H1 (cell line): ENCODE measurements around the gene MAP7D1. TPM values are rescaled to one million over a fixed set of nuclear protein-coding genes. Genes with fewer than 3 reads are reported as not detected.

Source experiments
- ATF3 ChIP-seq: IDR thresholded peaks from 2 replicates; pipeline ENCODE4 v1.6.1; 2011; ENCODE audit warnings: low read depth, mild to moderate bottlenecking, low read length; ENCODE audit not compliant: insufficient read depth
- CHD2 ChIP-seq: IDR thresholded peaks from 2 replicates; pipeline ENCODE4 v1.6.1; 2012; ENCODE audit warnings: low read length, improper control_type of control experiment
- CREB1 ChIP-seq: IDR thresholded peaks from 2 replicates; pipeline ENCODE4 v1.6.1; 2012; ENCODE audit warnings: inconsistent platforms
- GABPA ChIP-seq: IDR thresholded peaks from 2 replicates; pipeline ENCODE4 v1.6.1; 2011; ENCODE audit warnings: mild to moderate bottlenecking, low read length, moderate library complexity, borderline replicate concordance; ENCODE audit not compliant: insufficient read depth
- MAFK ChIP-seq: IDR thresholded peaks from 2 replicates; pipeline ENCODE4 v1.6.1; 2012; ENCODE audit warnings: low read depth, mild to moderate bottlenecking, improper control_type of control experiment, low read length
- NANOG ChIP-seq: IDR thresholded peaks from 2 replicates; pipeline ENCODE4 v1.6.1; 2011; ENCODE audit warnings: low read length, low read depth, mild to moderate bottlenecking, inconsistent platforms; ENCODE audit not compliant: insufficient read depth, poor library complexity, severe bottlenecking
- NRF1 ChIP-seq: IDR thresholded peaks from 2 replicates; pipeline ENCODE4 v1.6.1; 2011; ENCODE audit warnings: mild to moderate bottlenecking, low read depth, low read length, improper control_type of control experiment
- POLR2A ChIP-seq, 2 experiments: IDR thresholded peaks; 1 replicate in 1 of 2; 2 replicates in 1 of 2; pipeline ENCODE4 v1.6.1; 2011; ENCODE audit warnings: low read depth in 2 of 2, low read length in 2 of 2, mild to moderate bottlenecking in 2 of 2; ENCODE audit errors: control extremely low read depth in 1 of 2
- RBBP5 ChIP-seq: IDR thresholded peaks from 2 replicates; pipeline ENCODE4 v1.7.1; 2012; ENCODE audit warnings: low read depth, mild to moderate bottlenecking, inconsistent platforms, low read length, moderate library complexity, borderline replicate concordance
- polyA plus RNA-seq, 7 experiments: library from polyadenylated mRNA; depleted of rRNA in 3 of 7; stranded (reverse) in 5 of 7; unstranded in 2 of 7; fragments of >200 nt in 5 of 7; fragments of 200-250 nt in 2 of 7; gene quantifications; 1 replicate in 5 of 7; 2 replicates in 1 of 7; 4 replicates in 1 of 7; pipeline versions ENCODE4 v1.2.1 to v1.2.3, GENCODE V29; 2011 to 2013; ENCODE audit warnings: missing spikeins in 2 of 7, mixed read lengths in 2 of 7
- total RNA-seq: library from RNA; stranded (reverse); fragmentation: NEBNext Ultra II Directional; extraction: Animal tissue kit (Norgen Biotek cat#: 25700); gene quantifications from 2 replicates; pipeline ENCODE4 v1.2.1, GENCODE V29; 2021

Gene MAP7D1
- total and polyA plus RNA-seq, 2 of the 8 experiments (the other 6 are each of a cell fraction or from before 2014, with no cell fraction given) = 18.2 to 52.4 TPM

GRCh38 chr1:36170643-36171412 is 14.9 kb downstream of the MAP7D1 start (continued):
- TF ChIP-seq ATF3 = no peak
- TF ChIP-seq GABPA = no peak
- no peak for TF ChIP-seq RBBP5
- no peak for TF ChIP-seq NRF1
- TF ChIP-seq CREB1 = no peak
- no peak for TF ChIP-seq NANOG
- TF ChIP-seq POLR2A (IDR thresholded peaks at IDR 0.05; ENCODE audit: control extremely low read depth in 1 of 2, low read depth in 2 of 2, low read length in 2 of 2) = no peak
- no peak for TF ChIP-seq MAFK
- TF ChIP-seq CHD2 = no peak
